Measurements from ENCODE around the gene DRICH1. TPM values are rescaled to one million over a fixed set of nuclear protein-coding genes. Genes with fewer than 3 reads are reported as not detected.
A peak's percentile ranks its signal among the peaks of the same experiment; 100 is the strongest.

The DRICH1 gene
- total and polyA plus RNA-seq, 2 experiments from 2014 or later = not detected

- H3K27ac ChIP-seq = no peak overlapping the region
- no peaks in the 10 kb centered on the region for H3K36me3 ChIP-seq (replicated peaks; ENCODE audit: insufficient read depth, low read depth)
- no peak overlapping the region for H3K4me2 ChIP-seq
- no peak overlapping the region for H2AFZ ChIP-seq
- peaks cover 4% of the 10 kb centered on the region for H3K4me1 ChIP-seq (ENCODE audit: insufficient read depth)
- H3K27me3 ChIP-seq = no peaks in the 10 kb centered on the region
- TF ChIP-seq EZH2phosphoT487 (IDR thresholded peaks at IDR 0.05; ENCODE audit: low read depth, severe bottlenecking, unreplicated experiment) = no peak
- TF ChIP-seq CTCF (IDR thresholded peaks at IDR 0.05; ENCODE audit: poor library complexity) = no peak
- no peak for TF ChIP-seq EZH2 (IDR thresholded peaks at IDR 0.05; ENCODE audit: borderline replicate concordance)
- no peak overlapping the region for H3K4me3 ChIP-seq
- WGBS (ENCODE audit: low lambda C conversion rate, missing lambda C conversion rate) = 42% methylated on average over 6 of the region's 6 CpGs
- no peaks in the 10 kb centered on the region for H4K20me1 ChIP-seq (ENCODE audit: insufficient read depth, poor library complexity, severe bottlenecking)
- no peaks in the 10 kb centered on the region for H3K9me2 ChIP-seq (replicated peaks; ENCODE audit: insufficient read depth)
- no peaks in the 10 kb centered on the region for H3K79me2 ChIP-seq
- no peaks in the 10 kb centered on the region for H3K9me3 ChIP-seq (ENCODE audit: low read depth)
- peak; percentile 59 for DNase-seq (ENCODE audit: low spot score)
Measured at GRCh38 chr22:23608583-23608982, 23.5 kb downstream of the DRICH1 start.

- 87% methylated on average over 20 of the region's 20 CpGs for WGBS (ENCODE audit: low lambda C conversion rate, missing lambda C conversion rate)
- Histone ChIP-seq H2AFZ (no peak overlapping the region), H3K9me3 (ENCODE audit: low read depth) (no peaks in the 10 kb centered on the region), H3K4me2 (no peak overlapping the region), H4K20me1 (ENCODE audit: insufficient read depth, poor library complexity, severe bottlenecking) (no peaks in the 10 kb centered on the region), H3K27me3 (no peaks in the 10 kb centered on the region), H3K79me2 (no peaks in the 10 kb centered on the region), H3K4me1 (ENCODE audit: insufficient read depth) (peaks cover 4% of the 10 kb centered on the region), H3K9me2 (replicated peaks; ENCODE audit: insufficient read depth) (no peaks in the 10 kb centered on the region), H3K4me3 (no peak overlapping the region), H3K36me3 (replicated peaks; ENCODE audit: insufficient read depth, low read depth) (no peaks in the 10 kb centered on the region), H3K27ac (no peak overlapping the region)
- no peak for DNase-seq (ENCODE audit: low spot score)
- TF ChIP-seq EZH2phosphoT487 (IDR thresholded peaks at IDR 0.05; ENCODE audit: low read depth, severe bottlenecking, unreplicated experiment) (no peak), EZH2 (IDR thresholded peaks at IDR 0.05; ENCODE audit: borderline replicate concordance) (no peak), CTCF (IDR thresholded peaks at IDR 0.05; ENCODE audit: poor library complexity) (no peak)
Measured at GRCh38 chr22:23606204-23607131, 25.7 kb downstream of the DRICH1 start.

GRCh38 chr22:23604939-23605712 lies 27.0 kb downstream of the DRICH1 start:
- peak; percentile 46 for DNase-seq (ENCODE audit: low spot score)
- WGBS (ENCODE audit: low lambda C conversion rate, missing lambda C conversion rate) = 71% methylated on average over 7 of the region's 8 CpGs
- Histone ChIP-seq H3K27me3 (no peaks in the 10 kb centered on the region), H3K79me2 (no peaks in the 10 kb centered on the region), H3K36me3 (replicated peaks; ENCODE audit: insufficient read depth, low read depth) (no peaks in the 10 kb centered on the region), H3K9me3 (ENCODE audit: low read depth) (no peaks in the 10 kb centered on the region), H3K9me2 (replicated peaks; ENCODE audit: insufficient read depth) (no peaks in the 10 kb centered on the region), H3K4me1 (ENCODE audit: insufficient read depth) (peaks cover 4% of the 10 kb centered on the region), H2AFZ (no peak overlapping the region), H3K4me3 (no peak overlapping the region), H3K4me2 (no peak overlapping the region), H4K20me1 (ENCODE audit: insufficient read depth, poor library complexity, severe bottlenecking) (no peaks in the 10 kb centered on the region), H3K27ac (no peak overlapping the region)
- TF ChIP-seq CTCF (IDR thresholded peaks at IDR 0.05; ENCODE audit: poor library complexity) = no peak
